GM12878 (cell line): Measurements from ENCODE around the gene NUMA1. TPM values are rescaled to one million over a fixed set of nuclear protein-coding genes. Genes with fewer than 3 reads are reported as not detected.
A peak's percentile ranks its signal among the peaks of the same experiment; 100 is the strongest.

Experiments
- ATF7 ChIP-seq: fragments of 450-650 bp; IDR thresholded peaks from 2 replicates; pipeline ENCODE4 v1.6.1; 2016; ENCODE audit warnings: low read depth, mild to moderate bottlenecking
- BRCA1 ChIP-seq: IDR thresholded peaks from 2 replicates; pipeline ENCODE4 v1.6.1; 2011; ENCODE audit warnings: low read depth, low read length, improper control_type of control experiment
- CHD2 ChIP-seq: IDR thresholded peaks from 2 replicates; pipeline ENCODE4 v1.6.1; 2011; ENCODE audit warnings: low read depth, low read length, improper control_type of control experiment, borderline replicate concordance
- HCFC1 ChIP-seq: fragments of 150-350 bp; IDR thresholded peaks from 2 replicates; pipeline ENCODE4 v1.6.1; 2014; ENCODE audit warnings: low read length
- HDAC6 ChIP-seq: fragments of 200-600 bp; sonication (generic); IDR thresholded peaks from one replicate; pipeline ENCODE4 v1.8.0; 2017; ENCODE audit warnings: antibody characterized with exemption; ENCODE audit not compliant: unreplicated experiment
- IKZF1 ChIP-seq: fragments of 450-650 bp; conservative IDR thresholded peaks from 2 replicates; pipeline ENCODE4 v1.6.1; 2017; ENCODE audit warnings: antibody characterized with exemption, mild to moderate bottlenecking
- IRF4 ChIP-seq: IDR thresholded peaks from 2 replicates; pipeline ENCODE4 v1.6.1; 2011; ENCODE audit warnings: low read depth, low read length
- IRF5 ChIP-seq: fragments of 450-650 bp; IDR thresholded peaks from 2 replicates; pipeline ENCODE4 v1.6.1; 2017; ENCODE audit warnings: borderline replicate concordance
- KDM1A ChIP-seq: fragments of 200-600 bp; sonication (generic); IDR thresholded peaks from 2 replicates; pipeline ENCODE4 v1.6.1; 2016; ENCODE audit warnings: borderline replicate concordance
- KLF5 ChIP-seq: fragments of 450-650 bp; IDR thresholded peaks from 2 replicates; pipeline ENCODE4 v1.6.1; 2014; ENCODE audit warnings: mild to moderate bottlenecking; ENCODE audit not compliant: partially characterized antibody
- MAX ChIP-seq: IDR thresholded peaks from 2 replicates; pipeline ENCODE4 v1.6.1; 2012; ENCODE audit warnings: low read depth, low read length, improper control_type of control experiment
- NFIC ChIP-seq: IDR thresholded peaks from 2 replicates; pipeline ENCODE4 v1.6.1; 2012; ENCODE audit warnings: low read depth, mild to moderate bottlenecking, inconsistent platforms, low read length, moderate library complexity
- NR2C1 ChIP-seq: fragments of 450-650 bp; IDR thresholded peaks from 2 replicates; pipeline ENCODE4 v1.6.1; 2017; ENCODE audit warnings: antibody characterized with exemption, mild to moderate bottlenecking, moderate library complexity
- PAX5 ChIP-seq: IDR thresholded peaks from 2 replicates; pipeline ENCODE4 v1.6.1; 2011; ENCODE audit warnings: low read depth, low read length, borderline replicate concordance
- POU2F2 ChIP-seq: IDR thresholded peaks from 3 replicates; pipeline ENCODE4 v1.6.1; 2011; ENCODE audit warnings: low read depth, mild to moderate bottlenecking, low read length, borderline replicate concordance
- RB1 ChIP-seq: fragments of 450-650 bp; formaldehyde crosslinking; IDR thresholded peaks from 2 replicates; pipeline ENCODE4 v1.6.1; 2017; ENCODE audit warnings: mild to moderate bottlenecking, borderline replicate concordance
- RFX5 ChIP-seq: IDR thresholded peaks from 2 replicates; pipeline ENCODE4 v1.6.1; 2011; ENCODE audit warnings: low read depth, low read length, improper control_type of control experiment
- RUNX3 ChIP-seq: IDR thresholded peaks from 2 replicates; pipeline ENCODE4 v1.6.1; 2012; ENCODE audit warnings: low read length, inconsistent platforms
- SMAD5 ChIP-seq: IDR thresholded peaks from 2 replicates; pipeline ENCODE4 v1.6.1; 2016; ENCODE audit warnings: antibody characterized with exemption, low read depth
- SRF ChIP-seq, 2 experiments: IDR thresholded peaks; 2 replicates each; pipeline ENCODE4 v1.6.1; 2011; ENCODE audit warnings: low read depth in 2 of 2, low read length in 2 of 2, mild to moderate bottlenecking in 1 of 2, moderate library complexity in 1 of 2
- STAT3 ChIP-seq: IDR thresholded peaks from 2 replicates; pipeline ENCODE4 v1.6.1; 2011; ENCODE audit warnings: low read depth, low read length, improper control_type of control experiment
- SUPT20H ChIP-seq: IDR thresholded peaks from 2 replicates; pipeline ENCODE4 v1.6.1; 2011; ENCODE audit warnings: low read depth, mild to moderate bottlenecking, low read length, moderate library complexity, borderline replicate concordance; ENCODE audit not compliant: control insufficient read depth
- TBL1XR1 ChIP-seq: IDR thresholded peaks from 2 replicates; pipeline ENCODE4 v1.6.1; 2012; ENCODE audit warnings: low read depth, low read length, improper control_type of control experiment
- TCF7 ChIP-seq: IDR thresholded peaks from 2 replicates; pipeline ENCODE4 v1.6.1; 2014; ENCODE audit warnings: antibody characterized with exemption, borderline replicate concordance
- ZBED1 ChIP-seq: IDR thresholded peaks from 2 replicates; pipeline ENCODE4 v1.6.1; 2016; ENCODE audit warnings: borderline replicate concordance
- ZNF207 ChIP-seq: fragments of 450-650 bp; IDR thresholded peaks from 2 replicates; pipeline ENCODE4 v1.6.1; 2014; ENCODE audit warnings: antibody characterized with exemption, mild to moderate bottlenecking, borderline replicate concordance
- ZNF217 ChIP-seq: fragments of 450-650 bp; IDR thresholded peaks from 2 replicates; pipeline ENCODE4 v1.6.1; 2017; ENCODE audit warnings: antibody characterized with exemption, mild to moderate bottlenecking
- ZNF24 ChIP-seq: fragments of 450-650 bp; IDR thresholded peaks from 2 replicates; pipeline ENCODE4 v1.6.1; 2017; ENCODE audit warnings: antibody characterized with exemption, mild to moderate bottlenecking
- ZNF384 ChIP-seq: IDR thresholded peaks from 2 replicates; pipeline ENCODE4 v1.6.1; 2012; ENCODE audit warnings: low read depth, mild to moderate bottlenecking, low read length, improper control_type of control experiment, borderline replicate concordance
- polyA plus RNA-seq, 11 experiments: library from polyadenylated mRNA; depleted of rRNA in 4 of 11; unstranded in 6 of 11; stranded (reverse) in 5 of 11; fragments of >200 nt; fragmentation: Nextera tagmentation in 4 of 11; fragmentation: Illumina TruSeq in 1 of 11; extraction: Ambion mirVana in 4 of 11; extraction: Trizol in 1 of 11; gene quantifications; 1 replicate in 1 of 11; 2 replicates in 10 of 11; pipeline versions ENCODE4 v1.2.1 to v1.2.3, GENCODE V29; 2011 to 2016; ENCODE audit warnings: inconsistent platforms in 2 of 11, missing spikeins in 2 of 11, low read depth in 1 of 11
- total RNA-seq, 4 experiments: library from RNA; depleted of rRNA in 3 of 4; stranded (reverse); fragments of >200 nt in 3 of 4; fragmentation: Illumina TruSeq in 1 of 4; extraction: Trizol in 1 of 4; gene quantifications; 2 replicates each; pipeline versions ENCODE4 v1.2.1 to v1.2.3, GENCODE V29; 2013 to 2021
- TF ChIP-seq, protein P1 (sequence below): fragments of 450-650 bp; IDR thresholded peaks from 2 replicates; pipeline ENCODE4 v1.6.1; 2018; ENCODE audit warnings: borderline replicate concordance, mild to moderate bottlenecking; ENCODE audit not compliant: partially characterized antibody

NUMA1 gene
- total and polyA plus RNA-seq, 10 of the 15 experiments (the other 5 are each of a cell fraction or from before 2014, with no cell fraction given) = 5.5 to 111 (median 61.0) TPM

- TF ChIP-seq RUNX3 (peak; percentile 55), ZBED1 (no peak; the same call in 1 of the 2 replicates), RFX5 (peak; percentile 63), ZNF207 (peak; percentile 90; the same call in 1 of the 2 replicates), TBL1XR1 (peak; percentile 72; the same call in 1 of the 2 replicates), NR2C1 (peak; percentile 99), BRCA1 (no peak), POU2F2 (peak; percentile 88; the same call in 2 of the 3 replicates), IKZF1 (peak; percentile 85), SMAD5 (peak; percentile 97), ZNF24 (no peak; the same call in 1 of the 2 replicates), RB1 (no peak), SRF (IDR thresholded peaks at IDR 0.05; ENCODE audit: low read depth in 2 of 2, low read length in 2 of 2) (peak; percentile 42 to 97), SUPT20H (no peak), TCF7 (no peak), CHD2 (peak; percentile 87), ATF7 (peak; percentile 65), KLF5 (peak; percentile 91), STAT3 (no peak), HDAC6 (no peak), ZNF217 (no peak), HCFC1 (peak; percentile 79), IRF4 (no peak), MAX (peak; percentile 59), NFIC (no peak), PAX5 (no peak), IRF5 (no peak), KDM1A (no peak), ZNF384 (peak; percentile 79)
- TF ChIP-seq, protein P1, sequence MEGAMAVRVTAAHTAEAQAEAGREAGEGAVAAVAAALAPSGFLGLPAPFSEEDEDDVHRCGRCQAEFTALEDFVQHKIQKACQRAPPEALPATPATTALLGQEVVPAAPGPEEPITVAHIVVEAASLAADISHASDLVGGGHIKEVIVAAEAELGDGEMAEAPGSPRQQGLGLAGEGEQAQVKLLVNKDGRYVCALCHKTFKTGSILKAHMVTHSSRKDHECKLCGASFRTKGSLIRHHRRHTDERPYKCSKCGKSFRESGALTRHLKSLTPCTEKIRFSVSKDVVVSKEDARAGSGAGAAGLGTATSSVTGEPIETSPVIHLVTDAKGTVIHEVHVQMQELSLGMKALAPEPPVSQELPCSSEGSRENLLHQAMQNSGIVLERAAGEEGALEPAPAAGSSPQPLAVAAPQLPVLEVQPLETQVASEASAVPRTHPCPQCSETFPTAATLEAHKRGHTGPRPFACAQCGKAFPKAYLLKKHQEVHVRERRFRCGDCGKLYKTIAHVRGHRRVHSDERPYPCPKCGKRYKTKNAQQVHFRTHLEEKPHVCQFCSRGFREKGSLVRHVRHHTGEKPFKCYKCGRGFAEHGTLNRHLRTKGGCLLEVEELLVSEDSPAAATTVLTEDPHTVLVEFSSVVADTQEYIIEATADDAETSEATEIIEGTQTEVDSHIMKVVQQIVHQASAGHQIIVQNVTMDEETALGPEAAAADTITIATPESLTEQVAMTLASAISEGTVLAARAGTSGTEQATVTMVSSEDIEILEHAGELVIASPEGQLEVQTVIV = peak; percentile 77
Observed at GRCh38 chr11:72112143-72112977, 32.0 kb upstream of the NUMA1 start, which contains the start of gene ANAPC15 (continued).
